Fibroblast of lung (primary cell): ENCODE measurements around the gene UHRF2. TPM values are rescaled to one million over a fixed set of nuclear protein-coding genes. Genes with fewer than 3 reads are reported as not detected.

Source experiments
- DNase-seq, 2 donors: peaks; one replicate each; pipeline versions ENCODE4 v3.0.0 to v3.0.0-alpha.2; 2010; ENCODE audit warnings: low read depth in 2 of 2
- H2AFZ ChIP-seq: 2 replicates; pipeline ENCODE4 v1.5.1; 2012; ENCODE audit warnings: low read length, control low read depth, inconsistent platforms
- H3K27ac ChIP-seq: 2 replicates; pipeline ENCODE4 v1.5.1; 2011; ENCODE audit warnings: low read length, control low read depth; ENCODE audit not compliant: insufficient read depth
- H3K27me3 ChIP-seq: 2 replicates; pipeline ENCODE4 v1.5.1; 2011; ENCODE audit warnings: mild to moderate bottlenecking, low read length; ENCODE audit not compliant: control insufficient read depth, insufficient read depth
- H3K36me3 ChIP-seq: 2 replicates; pipeline ENCODE4 v1.5.1; 2011; ENCODE audit warnings: low read length; ENCODE audit not compliant: control insufficient read depth, insufficient read depth
- H3K4me1 ChIP-seq: 2 replicates; pipeline ENCODE4 v1.5.1; 2011; ENCODE audit warnings: low read length; ENCODE audit not compliant: control insufficient read depth, insufficient read depth; ENCODE audit errors: extremely low read depth
- H3K4me2 ChIP-seq: 2 replicates; pipeline ENCODE4 v1.5.1; 2011; ENCODE audit warnings: low read length, control low read depth; ENCODE audit not compliant: insufficient read depth; ENCODE audit errors: extremely low read depth
- H3K4me3 ChIP-seq, 4 experiments: fragments of 200-600 bp in 1 of 4; sonication (generic) in 1 of 4; replicated peaks in 1 of 4; 2 replicates each; pipeline ENCODE4 v1.5.1; 2011 to 2016; ENCODE audit warnings: low read length in 4 of 4, low read depth in 3 of 4, mild to moderate bottlenecking in 3 of 4, control low read depth in 2 of 4, inconsistent platforms in 1 of 4, mixed read lengths in 1 of 4; ENCODE audit not compliant: insufficient read depth in 1 of 4; ENCODE audit errors: control extremely low read depth in 1 of 4
- H3K79me2 ChIP-seq: 2 replicates; pipeline ENCODE4 v1.5.1; 2012; ENCODE audit warnings: mild to moderate bottlenecking, low read length, inconsistent platforms; ENCODE audit not compliant: control insufficient read depth, insufficient read depth
- H3K9ac ChIP-seq: 2 replicates; pipeline ENCODE4 v1.5.1; 2011; ENCODE audit warnings: mild to moderate bottlenecking, low read length, control low read depth; ENCODE audit not compliant: insufficient read depth
- H3K9me3 ChIP-seq: 2 replicates; pipeline ENCODE4 v1.5.1; 2012; ENCODE audit warnings: low read depth, low read length; ENCODE audit not compliant: control insufficient read depth, insufficient read depth
- H4K20me1 ChIP-seq: 2 replicates; pipeline ENCODE4 v1.5.1; 2011; ENCODE audit warnings: low read length; ENCODE audit not compliant: control insufficient read depth, insufficient read depth; ENCODE audit errors: extremely low read depth
- CTCF ChIP-seq, 2 donors: IDR thresholded peaks in 1 of 2; conservative IDR thresholded peaks in 1 of 2; 1 replicate in 1 of 2; 2 replicates in 1 of 2; pipeline ENCODE4 v1.5.1; 2011 to 2012; ENCODE audit warnings: low read length in 2 of 2, control low read depth in 1 of 2, inconsistent platforms in 1 of 2, low read depth in 1 of 2, mild to moderate bottlenecking in 1 of 2
- EZH2 ChIP-seq: IDR thresholded peaks from 2 replicates; pipeline ENCODE4 v1.5.1; 2012; ENCODE audit warnings: low read length, control low read depth, mild to moderate bottlenecking; ENCODE audit errors: missing control alignments
- polyA plus RNA-seq, 2 donors: library from polyadenylated mRNA; depleted of rRNA in 1 of 2; stranded (reverse) in 1 of 2; unstranded in 1 of 2; fragments of >200 nt; gene quantifications; 2 replicates each; pipeline ENCODE4 v1.2.1, GENCODE V29; 2011 to 2012; ENCODE audit warnings: missing spikeins in 1 of 2
- total RNA-seq: library from RNA; depleted of rRNA; stranded (reverse); fragments of >200 nt; gene quantifications from 2 replicates; pipeline ENCODE4 v1.2.1, GENCODE V29; 2014

UHRF2 gene
- total and polyA plus RNA-seq, 2 donors (not counting 1 experiment from before 2014, with no cell fraction given) = 28.8 to 81.7 TPM

DNA sequence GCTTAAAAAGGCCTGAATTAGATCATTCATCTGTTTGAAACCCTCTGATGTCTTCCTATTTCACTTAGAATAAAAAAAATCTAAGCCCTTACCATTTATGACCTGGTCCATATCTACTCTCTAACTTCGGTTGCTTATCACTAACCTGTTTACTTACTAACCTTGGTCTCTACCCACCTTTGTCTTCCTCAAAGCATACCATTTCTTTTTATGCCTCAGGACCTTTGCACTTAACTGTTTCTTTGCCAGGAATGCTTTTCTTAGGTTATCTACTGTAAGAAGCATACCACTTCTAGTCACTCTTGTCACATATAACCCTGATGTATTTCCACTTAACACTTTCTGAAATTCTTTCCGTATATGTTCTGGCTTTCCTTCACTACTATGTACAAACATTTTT is 67.0 kb downstream of the UHRF2 start:
- Histone ChIP-seq H3K4me2 (no peak overlapping the region), H3K36me3 (peaks cover 8% of the 10 kb centered on the region), H3K27me3 (no peaks in the 10 kb centered on the region), H3K9me3 (no peaks in the 10 kb centered on the region), H2AFZ (no peak overlapping the region), H3K27ac (no peak overlapping the region), H3K4me3 (no peak overlapping the region), H4K20me1 (no peaks in the 10 kb centered on the region), H3K9ac (no peak overlapping the region), H3K4me1 (no peaks in the 10 kb centered on the region), H3K79me2 (peaks cover 2% of the 10 kb centered on the region)
- TF ChIP-seq EZH2 = no peak
- TF ChIP-seq CTCF (conservative IDR thresholded peaks at IDR 0.05 in 1 of 2, IDR thresholded peaks at IDR 0.05 in 1 of 2; ENCODE audit: low read depth in 1 of 2, low read length in 2 of 2) = no peak
- no peak for DNase-seq

DNA sequence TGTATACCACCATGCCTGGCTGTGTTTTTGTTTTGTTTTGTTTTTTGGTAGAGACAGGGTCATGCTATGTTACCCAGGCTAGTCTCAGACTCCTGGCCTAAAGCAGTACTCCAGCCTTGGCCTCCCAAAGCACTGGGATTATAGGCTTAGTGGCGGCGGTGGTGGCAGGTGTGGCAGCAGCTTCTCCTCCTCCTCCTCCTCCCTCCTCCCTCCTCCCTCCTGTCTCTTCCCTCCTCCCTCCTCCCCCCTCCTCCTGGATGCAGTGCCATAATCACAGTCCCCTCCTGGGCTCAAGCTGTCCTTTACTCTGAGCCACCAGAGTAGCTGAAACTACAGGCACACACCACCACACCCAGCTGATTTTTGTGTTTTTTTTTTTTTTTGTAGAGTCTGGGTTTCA is 71.2 kb downstream of the UHRF2 start:
- no peaks in the 10 kb centered on the region for H3K4me1 ChIP-seq
- H3K79me2 ChIP-seq = no peaks in the 10 kb centered on the region
- no peak overlapping the region for H3K27ac ChIP-seq
- H3K4me3 ChIP-seq = no peak overlapping the region
- H3K27me3 ChIP-seq = no peaks in the 10 kb centered on the region
- H3K9ac ChIP-seq = no peak overlapping the region
- no peak overlapping the region for H2AFZ ChIP-seq
- no peaks in the 10 kb centered on the region for H4K20me1 ChIP-seq
- H3K9me3 ChIP-seq = no peaks in the 10 kb centered on the region
- peaks cover 6% of the 10 kb centered on the region for H3K36me3 ChIP-seq
- no peak overlapping the region for H3K4me2 ChIP-seq
- DNase-seq = no peak
- TF ChIP-seq CTCF (conservative IDR thresholded peaks at IDR 0.05 in 1 of 2, IDR thresholded peaks at IDR 0.05 in 1 of 2; ENCODE audit: low read depth in 1 of 2, low read length in 2 of 2) (no peak), EZH2 (no peak)

DNA sequence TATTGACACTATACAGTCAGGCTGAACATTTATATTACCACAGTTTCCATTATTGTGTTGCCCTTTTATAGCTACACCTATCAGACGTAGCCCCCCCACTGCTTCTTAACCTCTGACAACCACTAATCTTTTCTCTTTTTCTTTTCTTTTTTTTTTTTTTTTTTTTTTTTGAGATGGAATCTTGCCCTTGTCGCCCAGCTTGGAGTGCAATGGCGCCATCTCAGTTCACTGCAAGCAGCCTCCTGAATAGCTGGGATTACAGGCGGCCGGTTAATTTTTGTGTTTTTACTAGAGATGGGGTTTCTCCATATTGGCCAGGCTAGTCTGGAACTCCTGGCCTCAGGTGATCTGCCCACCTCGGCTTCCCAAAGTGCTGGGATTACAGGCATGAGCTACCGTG is 75.4 kb downstream of the UHRF2 start:
- peaks cover 2% of the 10 kb centered on the region for H3K36me3 ChIP-seq
- H3K4me3 ChIP-seq = no peak overlapping the region
- DNase-seq = no peak
- H3K9ac ChIP-seq = no peak overlapping the region
- H3K27ac ChIP-seq = no peak overlapping the region
- H3K4me2 ChIP-seq = no peak overlapping the region
- H4K20me1 ChIP-seq = no peaks in the 10 kb centered on the region
- no peaks in the 10 kb centered on the region for H3K9me3 ChIP-seq
- H3K4me1 ChIP-seq = no peaks in the 10 kb centered on the region
- no peaks in the 10 kb centered on the region for H3K27me3 ChIP-seq
- H2AFZ ChIP-seq = no peak overlapping the region
- peaks cover 13% of the 10 kb centered on the region for H3K79me2 ChIP-seq
- no peak for TF ChIP-seq EZH2
- TF ChIP-seq CTCF (conservative IDR thresholded peaks at IDR 0.05 in 1 of 2, IDR thresholded peaks at IDR 0.05 in 1 of 2; ENCODE audit: low read depth in 1 of 2, low read length in 2 of 2) = no peak
